ENCODE results near the gene ZNF837. TPM values are rescaled to one million over a fixed set of nuclear protein-coding genes. Genes with fewer than 3 reads are reported as not detected.
A peak's percentile ranks its signal among the peaks of the same experiment; 100 is the strongest.

ZNF837 gene
- total and polyA plus RNA-seq, 2 of the 13 experiments (the other 11 are each of a cell fraction or from before 2014, with no cell fraction given): 0.29 to 1.3 TPM

DNA sequence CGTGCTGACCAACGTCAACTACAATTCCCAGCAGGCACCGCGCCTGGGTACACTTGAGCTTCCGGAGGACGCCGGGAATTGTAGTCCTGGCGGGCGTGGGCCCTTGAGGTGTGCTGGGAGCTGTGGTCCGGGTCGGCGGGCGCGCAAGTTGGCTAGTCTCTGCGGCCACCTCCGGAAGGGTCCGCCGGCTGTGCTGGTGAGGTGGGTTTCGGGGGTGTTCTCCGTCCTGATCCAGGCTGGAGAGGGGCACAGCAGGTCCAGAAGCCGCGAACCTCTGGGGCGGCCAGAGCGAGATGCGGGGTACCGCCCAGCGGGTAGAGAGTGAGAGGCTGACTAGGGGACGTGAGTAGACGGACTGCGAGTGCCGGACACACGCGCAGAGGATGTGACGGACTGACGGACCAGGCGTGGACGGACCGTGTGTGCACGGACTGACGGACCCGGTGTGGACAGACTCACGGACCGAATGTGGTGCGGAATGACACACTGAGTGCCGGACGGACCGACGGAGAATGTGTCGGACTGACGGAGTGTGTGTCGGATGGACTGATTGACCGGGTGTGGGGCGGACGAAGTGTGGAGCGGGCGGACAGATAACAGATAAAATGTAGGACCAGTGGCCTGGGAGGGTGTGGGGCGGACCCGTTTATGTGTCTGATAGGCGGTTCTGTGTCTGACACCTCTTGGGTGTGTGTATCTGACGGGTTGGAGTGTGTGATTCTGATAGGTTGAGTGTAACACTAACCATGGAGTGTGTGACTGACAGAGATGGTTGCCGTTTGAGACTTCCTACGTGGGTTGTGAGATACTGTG, 53.7 kb downstream of the ZNF837 start, which contains the start of gene ZSCAN22 (continued):
- TF ChIP-seq, protein P1, sequence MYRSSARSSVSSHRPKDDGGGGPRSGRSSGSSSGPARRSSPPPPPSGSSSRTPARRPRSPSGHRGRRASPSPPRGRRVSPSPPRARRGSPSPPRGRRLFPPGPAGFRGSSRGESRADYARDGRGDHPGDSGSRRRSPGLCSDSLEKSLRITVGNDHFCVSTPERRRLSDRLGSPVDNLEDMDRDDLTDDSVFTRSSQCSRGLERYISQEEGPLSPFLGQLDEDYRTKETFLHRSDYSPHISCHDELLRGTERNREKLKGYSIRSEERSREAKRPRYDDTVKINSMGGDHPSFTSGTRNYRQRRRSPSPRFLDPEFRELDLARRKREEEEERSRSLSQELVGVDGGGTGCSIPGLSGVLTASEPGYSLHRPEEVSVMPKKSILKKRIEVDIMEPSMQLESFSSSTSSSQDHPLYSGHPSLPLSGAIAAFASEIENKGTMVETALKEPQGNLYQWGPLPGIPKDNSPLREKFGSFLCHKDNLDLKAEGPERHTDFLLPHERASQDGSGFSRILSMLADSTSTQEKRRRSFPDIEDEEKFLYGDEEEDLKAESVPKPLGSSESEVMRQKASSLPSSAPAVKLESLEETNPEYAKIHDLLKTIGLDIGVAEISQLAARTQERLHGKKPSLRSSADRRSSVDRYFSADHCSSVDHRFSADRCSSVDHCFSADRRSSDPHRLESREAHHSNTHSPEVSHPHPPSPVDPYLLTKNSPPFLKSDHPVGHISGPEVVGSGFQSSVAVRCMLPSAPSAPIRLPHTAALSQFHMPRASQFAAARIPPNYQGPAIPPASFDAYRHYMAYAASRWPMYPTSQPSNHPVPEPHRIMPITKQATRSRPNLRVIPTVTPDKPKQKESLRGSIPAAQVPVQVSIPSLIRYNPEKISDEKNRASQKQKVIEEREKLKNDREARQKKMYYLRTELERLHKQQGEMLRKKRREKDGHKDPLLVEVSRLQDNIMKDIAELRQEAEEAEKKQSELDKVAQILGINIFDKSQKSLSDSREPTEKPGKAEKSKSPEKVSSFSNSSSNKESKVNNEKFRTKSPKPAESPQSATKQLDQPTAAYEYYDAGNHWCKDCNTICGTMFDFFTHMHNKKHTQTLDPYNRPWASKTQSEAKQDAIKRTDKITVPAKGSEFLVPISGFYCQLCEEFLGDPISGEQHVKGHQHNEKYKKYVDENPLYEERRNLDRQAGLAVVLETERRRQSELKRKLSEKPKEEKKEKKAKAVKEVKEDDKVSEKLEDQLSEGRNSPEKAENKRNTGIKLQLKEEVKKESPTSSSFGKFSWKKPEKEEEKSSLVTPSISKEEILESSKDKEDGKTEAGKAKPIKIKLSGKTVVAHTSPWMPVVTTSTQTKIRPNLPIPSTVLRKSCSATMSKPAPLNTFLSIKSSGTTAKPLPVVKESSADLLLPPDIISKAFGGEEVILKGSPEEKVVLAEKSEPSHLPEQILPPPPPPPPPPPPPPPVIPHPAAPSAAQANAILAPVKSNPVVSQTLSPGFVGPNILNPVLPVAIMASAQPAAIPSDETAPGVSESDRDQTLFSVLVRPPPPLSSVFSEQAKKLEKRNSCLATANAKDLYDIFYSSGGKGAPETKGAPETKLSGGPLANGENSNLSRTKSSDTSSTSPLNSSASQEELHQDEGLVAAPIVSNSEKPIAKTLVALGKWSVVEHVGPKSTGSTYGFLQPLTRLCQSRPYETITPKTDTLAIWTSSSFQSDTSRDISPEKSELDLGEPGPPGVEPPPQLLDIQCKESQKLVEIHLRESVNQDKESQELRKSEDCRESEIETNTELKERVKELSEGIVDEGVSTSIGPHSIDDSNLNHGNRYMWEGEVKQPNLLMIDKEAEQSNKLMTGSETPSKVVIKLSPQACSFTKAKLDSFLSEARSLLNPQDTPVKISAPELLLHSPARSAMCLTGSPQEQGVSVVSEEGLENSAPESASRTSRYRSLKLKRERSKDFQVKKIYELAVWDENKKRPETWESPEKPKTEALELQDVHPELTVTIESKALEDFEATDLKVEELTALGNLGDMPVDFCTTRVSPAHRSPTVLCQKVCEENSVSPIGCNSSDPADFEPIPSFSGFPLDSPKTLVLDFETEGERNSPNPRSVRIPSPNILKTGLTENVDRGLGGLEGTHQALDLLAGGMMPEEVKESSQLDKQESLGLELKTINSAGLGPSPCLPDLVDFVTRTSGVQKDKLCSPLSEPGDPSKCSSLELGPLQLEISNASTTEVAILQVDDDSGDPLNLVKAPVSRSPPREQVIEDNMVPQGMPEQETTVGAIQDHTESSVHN (CRISPR knock-in tag; IDR thresholded peaks at IDR 0.05): 0 out of 2 replicates have a peak, but pooled peaks have one; percentile 27
- TF ChIP-seq ZNF24 (IDR thresholded peaks at IDR 0.05) (no peak), TCF7 (IDR thresholded peaks at IDR 0.05; ENCODE audit: low read depth) (no peak; the same call in 1 of the 2 replicates), ARID2 (CRISPR knock-in tag; IDR thresholded peaks at IDR 0.05; ENCODE audit: borderline replicate concordance) (no peak), ATAD3A (CRISPR knock-in tag; IDR thresholded peaks at IDR 0.05) (no peak), ZBTB1 (CRISPR knock-in tag; IDR thresholded peaks at IDR 0.05; ENCODE audit: borderline replicate concordance) (no peak), HNRNPUL1 (IDR thresholded peaks at IDR 0.05; ENCODE audit: low read depth, low read length) (no peak), KLF13 (CRISPR knock-in tag; IDR thresholded peaks at IDR 0.05) (peak; percentile 66; the same call in 1 of the 2 replicates), KAT8 (CRISPR knock-in tag; IDR thresholded peaks at IDR 0.05) (peak; percentile 95), ZNF607 (CRISPR knock-in tag; IDR thresholded peaks at IDR 0.05; ENCODE audit: borderline replicate concordance) (no peak; the same call in 1 of the 2 replicates), ZFP1 (CRISPR knock-in tag; IDR thresholded peaks at IDR 0.05) (no peak), NFIC (IDR thresholded peaks at IDR 0.05; ENCODE audit: low read length) (no peak), SP140L (CRISPR knock-in tag; IDR thresholded peaks at IDR 0.05; ENCODE audit: borderline replicate concordance) (no peak), FOXK2 (IDR thresholded peaks at IDR 0.05) (no peak), NR2F1 (CRISPR knock-in tag; IDR thresholded peaks at IDR 0.05) (no peak), ZNF350 (CRISPR knock-in tag; IDR thresholded peaks at IDR 0.05; ENCODE audit: borderline replicate concordance, low read depth) (peak; percentile 89; the same call in 1 of the 2 replicates)
- TF ChIP-seq, protein P2, sequence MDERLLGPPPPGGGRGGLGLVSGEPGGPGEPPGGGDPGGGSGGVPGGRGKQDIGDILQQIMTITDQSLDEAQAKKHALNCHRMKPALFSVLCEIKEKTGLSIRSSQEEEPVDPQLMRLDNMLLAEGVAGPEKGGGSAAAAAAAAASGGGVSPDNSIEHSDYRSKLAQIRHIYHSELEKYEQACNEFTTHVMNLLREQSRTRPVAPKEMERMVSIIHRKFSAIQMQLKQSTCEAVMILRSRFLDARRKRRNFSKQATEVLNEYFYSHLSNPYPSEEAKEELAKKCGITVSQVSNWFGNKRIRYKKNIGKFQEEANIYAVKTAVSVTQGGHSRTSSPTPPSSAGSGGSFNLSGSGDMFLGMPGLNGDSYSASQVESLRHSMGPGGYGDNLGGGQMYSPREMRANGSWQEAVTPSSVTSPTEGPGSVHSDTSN (CRISPR knock-in tag; IDR thresholded peaks at IDR 0.05): no peak
- TF ChIP-seq, protein P3, sequence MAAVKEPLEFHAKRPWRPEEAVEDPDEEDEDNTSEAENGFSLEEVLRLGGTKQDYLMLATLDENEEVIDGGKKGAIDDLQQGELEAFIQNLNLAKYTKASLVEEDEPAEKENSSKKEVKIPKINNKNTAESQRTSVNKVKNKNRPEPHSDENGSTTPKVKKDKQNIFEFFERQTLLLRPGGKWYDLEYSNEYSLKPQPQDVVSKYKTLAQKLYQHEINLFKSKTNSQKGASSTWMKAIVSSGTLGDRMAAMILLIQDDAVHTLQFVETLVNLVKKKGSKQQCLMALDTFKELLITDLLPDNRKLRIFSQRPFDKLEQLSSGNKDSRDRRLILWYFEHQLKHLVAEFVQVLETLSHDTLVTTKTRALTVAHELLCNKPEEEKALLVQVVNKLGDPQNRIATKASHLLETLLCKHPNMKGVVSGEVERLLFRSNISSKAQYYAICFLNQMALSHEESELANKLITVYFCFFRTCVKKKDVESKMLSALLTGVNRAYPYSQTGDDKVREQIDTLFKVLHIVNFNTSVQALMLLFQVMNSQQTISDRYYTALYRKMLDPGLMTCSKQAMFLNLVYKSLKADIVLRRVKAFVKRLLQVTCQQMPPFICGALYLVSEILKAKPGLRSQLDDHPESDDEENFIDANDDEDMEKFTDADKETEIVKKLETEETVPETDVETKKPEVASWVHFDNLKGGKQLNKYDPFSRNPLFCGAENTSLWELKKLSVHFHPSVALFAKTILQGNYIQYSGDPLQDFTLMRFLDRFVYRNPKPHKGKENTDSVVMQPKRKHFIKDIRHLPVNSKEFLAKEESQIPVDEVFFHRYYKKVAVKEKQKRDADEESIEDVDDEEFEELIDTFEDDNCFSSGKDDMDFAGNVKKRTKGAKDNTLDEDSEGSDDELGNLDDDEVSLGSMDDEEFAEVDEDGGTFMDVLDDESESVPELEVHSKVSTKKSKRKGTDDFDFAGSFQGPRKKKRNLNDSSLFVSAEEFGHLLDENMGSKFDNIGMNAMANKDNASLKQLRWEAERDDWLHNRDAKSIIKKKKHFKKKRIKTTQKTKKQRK (IDR thresholded peaks at IDR 0.05; ENCODE audit: low read length): no peak
